NCI-H128 (cell line): ENCODE results near the gene MORN1.
A peak's percentile ranks its signal among the peaks of the same experiment; 100 is the strongest.
"Not testable (repeated sequence)": the region's sequence is repeated elsewhere in the genome, so short reads cannot be mapped to it uniquely, and the experiment has no call there.

Experiments used
- DNase-seq: peaks from one replicate; lab custom pipeline; 2025; ENCODE audit not compliant: unreplicated experiment; lab: John Stamatoyannopoulos, UW

Gene MORN1

DNA sequence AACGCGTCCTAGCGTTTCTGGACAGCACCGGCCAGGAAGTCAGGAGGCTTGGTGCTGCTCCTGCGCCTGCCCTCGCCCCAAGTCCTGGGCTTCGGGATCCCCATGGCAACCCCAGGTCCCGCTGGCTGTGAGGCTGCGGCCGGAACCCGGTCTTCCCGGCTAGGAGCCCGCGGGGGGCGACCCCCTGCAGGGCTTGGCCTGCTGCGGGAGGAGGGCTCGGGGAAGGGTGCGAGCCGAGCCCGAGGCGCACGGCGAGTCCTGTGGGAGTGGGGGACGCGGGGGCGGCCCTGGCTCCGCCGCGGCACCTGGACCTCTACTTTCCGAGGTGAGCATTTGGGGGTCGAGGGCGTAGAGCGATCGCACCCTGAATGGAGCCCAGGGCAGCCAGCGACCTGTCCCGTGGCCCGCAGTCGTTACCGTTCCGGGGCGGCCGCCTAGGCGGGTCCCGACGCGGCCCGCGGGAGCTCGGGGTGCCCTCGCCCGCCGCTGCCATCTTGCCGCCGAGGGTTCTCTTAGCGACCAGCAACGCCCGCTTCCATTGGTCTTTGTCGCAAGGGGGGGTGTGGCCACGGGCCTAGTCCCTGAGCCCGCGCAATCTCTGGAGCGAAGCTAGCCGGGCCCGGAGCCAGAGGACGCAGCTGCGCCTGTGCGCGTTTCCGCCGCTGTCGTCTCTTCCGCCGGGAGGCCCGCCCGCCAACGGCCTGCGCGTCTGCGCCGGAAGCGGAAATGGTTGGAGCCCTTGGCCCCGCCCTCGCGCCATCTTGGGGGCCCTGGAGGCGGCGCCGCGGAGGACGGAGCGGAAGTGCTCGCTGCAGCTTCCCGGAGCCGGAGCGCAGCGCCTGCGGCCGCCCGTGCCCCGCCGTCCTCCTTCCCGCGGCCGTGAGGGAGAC, at the start of gene MORN1, which contains the start of gene RER1:
TSS of gene MORN1 (minus strand) at position 514 of the 890 bp plus-strand sequence. CDS start at position 493, 21 bp downstream.
TSS of gene RER1 (plus strand) at position 801 of the 890 bp plus-strand sequence. CDS start 3,950 bp downstream, outside the sequence.
- DNase-seq = peak; percentile 99

DNA sequence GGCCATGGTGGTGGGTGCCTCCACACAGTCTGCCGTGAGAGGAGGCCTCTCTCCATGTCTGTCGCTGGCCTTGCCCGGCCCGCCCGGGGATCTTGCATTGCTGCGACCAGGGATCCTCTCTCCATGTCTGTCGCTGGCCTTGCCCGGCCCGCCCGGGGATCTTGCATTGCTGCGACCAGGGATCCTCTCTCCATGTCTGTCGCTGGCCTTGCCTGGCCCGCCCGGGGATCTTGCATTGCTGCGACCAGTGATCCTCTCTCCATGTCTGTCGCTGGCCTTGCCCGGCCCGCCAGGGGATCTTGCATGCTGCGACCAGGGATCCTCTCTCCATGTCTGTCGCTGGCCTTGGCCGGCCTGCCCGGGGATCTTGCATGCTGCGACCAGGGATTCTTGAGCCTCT, 49.0 kb upstream of the MORN1 start:
- DNase-seq = not testable (repeated sequence)

DNA sequence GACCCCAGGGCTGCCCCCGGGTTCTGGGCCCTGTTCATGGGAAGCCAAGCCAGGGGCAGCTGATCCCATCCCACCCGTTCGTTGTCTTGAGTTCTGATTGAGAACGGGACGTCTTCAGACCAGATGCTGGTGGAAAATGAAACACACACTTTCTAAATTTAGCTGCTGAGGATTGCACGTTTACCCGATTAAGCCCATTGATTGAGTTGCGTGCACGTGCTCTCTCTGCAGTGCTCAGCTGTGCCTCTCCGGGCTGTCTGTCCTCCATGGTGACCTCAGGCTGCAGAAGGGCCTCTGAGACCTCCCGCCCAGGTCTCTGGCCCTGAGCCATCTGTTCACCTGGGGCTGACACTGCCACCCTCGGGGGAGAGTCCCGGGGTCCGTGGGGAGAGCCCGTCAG, 48.0 kb upstream of the MORN1 start:
- no peak for DNase-seq

GRCh38 chr1:2438641-2439040, 47.3 kb upstream of the MORN1 start:
- no peak for DNase-seq

DNA sequence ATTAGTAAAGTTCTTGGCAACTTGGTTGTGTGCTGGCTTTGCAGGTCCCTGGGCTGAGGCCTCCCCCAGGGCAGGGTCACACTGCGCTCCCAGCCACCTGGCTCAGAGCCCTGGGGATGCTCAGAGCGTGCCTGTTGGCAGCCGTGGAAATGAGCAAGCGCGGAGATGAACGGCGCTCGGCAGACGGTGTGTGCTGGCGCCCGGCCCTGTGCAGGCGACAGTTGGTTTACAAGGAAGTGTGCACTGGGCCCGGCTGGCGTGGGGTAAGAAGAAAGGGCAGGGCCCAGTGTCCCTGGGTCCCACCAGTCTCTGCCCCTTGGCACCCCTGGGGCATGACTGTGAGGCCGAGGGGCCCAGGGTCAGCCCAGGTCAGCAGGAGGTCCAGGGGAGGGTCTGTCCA, 46.7 kb upstream of the MORN1 start:
- no peak for DNase-seq

DNA sequence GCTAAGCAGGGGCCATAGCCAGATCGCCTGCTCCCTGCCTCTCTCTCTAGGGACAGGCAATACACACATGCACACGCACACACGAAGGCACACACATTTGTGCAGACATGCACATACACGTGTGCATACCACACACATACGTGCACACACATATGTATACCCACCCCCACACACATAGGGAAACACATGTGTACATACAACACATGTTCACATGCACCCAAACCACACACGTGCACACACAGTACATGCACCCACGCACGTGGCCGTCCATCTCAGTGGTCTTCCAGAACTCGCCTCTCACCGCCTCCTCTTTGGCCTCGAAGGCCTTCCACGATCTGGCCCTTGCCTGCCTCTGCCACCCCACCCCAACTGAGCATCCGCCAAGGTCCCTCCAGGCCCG, 46.3 kb upstream of the MORN1 start:
- DNase-seq = no peak

DNA sequence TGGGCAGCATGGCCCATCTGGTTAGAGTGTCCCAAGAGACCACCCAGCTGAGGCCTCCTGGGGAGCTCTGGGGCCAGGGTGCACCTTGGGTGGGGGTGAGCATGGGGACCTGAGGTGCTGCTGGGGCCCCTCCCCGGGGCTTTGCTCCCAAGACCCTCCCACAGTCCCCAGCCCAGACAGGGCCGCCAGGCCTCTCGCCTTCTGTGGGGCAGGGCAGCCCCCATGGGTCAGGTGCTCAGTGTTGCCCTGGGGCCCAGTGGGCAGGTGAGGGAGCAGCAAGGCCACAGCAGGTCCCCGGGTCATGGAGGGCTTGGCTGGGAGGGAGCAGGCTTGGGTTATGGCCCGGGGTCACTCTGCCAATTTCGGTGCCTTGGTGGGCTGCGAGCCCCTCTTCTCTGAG, 45.5 kb upstream of the MORN1 start:
- no peak for DNase-seq

- no peak for DNase-seq
Measured at GRCh38 chr1:2435746-2436355, 44.5 kb upstream of the MORN1 start.

DNA sequence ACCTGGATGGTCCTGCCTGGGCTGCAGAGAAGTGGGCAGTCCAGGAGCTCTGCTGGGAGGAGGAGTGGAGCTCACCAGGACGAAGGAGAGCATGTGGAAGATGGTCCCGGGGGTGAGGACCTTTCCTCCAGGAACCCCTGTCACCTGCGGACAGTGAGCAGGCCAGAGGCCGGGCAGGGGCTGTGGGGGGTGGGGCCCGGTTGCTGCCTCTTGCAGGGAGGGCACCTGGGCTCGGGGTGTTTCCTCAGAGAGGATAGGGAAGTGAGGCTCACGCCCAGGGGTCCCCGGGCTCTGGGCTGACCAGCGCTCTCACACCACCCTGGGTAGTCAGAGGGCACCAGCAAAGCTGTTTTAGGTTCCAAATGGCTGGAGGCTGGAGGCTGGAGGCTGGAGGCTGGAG, 43.7 kb upstream of the MORN1 start:
- DNase-seq = no peak

DNA sequence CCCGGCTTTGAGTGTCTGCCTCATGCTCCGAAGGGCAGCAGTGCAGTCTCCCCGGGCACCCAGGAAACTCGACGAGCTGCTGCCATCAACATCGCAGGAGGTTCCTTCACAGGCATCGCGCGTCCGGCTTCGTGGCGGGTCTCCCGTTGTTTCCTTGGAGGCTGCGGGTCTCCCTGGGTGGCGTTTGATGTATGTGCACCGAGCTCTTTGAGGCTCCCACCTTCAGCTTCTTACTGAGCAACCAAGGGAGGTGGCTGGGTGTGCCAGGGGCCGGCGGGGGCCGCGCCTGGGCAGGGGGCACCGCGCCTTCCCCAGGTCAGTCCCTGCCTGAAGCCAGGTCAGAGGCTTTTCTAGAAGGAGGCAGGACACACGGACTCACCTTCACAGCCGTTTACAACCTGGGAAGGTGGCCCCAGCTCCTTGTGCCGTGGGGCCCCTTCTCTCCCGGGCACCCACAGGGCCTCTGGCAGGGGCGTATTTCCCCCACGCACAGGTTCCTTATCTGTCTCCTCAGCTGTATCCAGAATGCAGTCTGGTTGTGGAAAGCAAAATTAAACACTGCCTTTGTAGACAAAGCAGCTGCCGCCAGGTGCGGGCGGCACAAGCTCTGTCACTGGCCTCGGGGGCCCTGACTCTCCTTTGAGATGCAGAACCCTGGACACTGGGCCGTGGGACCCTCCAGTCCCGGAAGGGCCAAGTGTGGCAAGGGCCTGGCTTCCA, 42.7 kb upstream of the MORN1 start:
- no peak for DNase-seq

- no peak for DNase-seq
Measured at GRCh38 chr1:2433196-2433595, 41.8 kb upstream of the MORN1 start.

- DNase-seq = no peak
Measured at GRCh38 chr1:2432441-2432844, 41.1 kb upstream of the MORN1 start.

GRCh38 chr1:2431518-2431917, 40.2 kb upstream of the MORN1 start:
- no peak for DNase-seq

DNA sequence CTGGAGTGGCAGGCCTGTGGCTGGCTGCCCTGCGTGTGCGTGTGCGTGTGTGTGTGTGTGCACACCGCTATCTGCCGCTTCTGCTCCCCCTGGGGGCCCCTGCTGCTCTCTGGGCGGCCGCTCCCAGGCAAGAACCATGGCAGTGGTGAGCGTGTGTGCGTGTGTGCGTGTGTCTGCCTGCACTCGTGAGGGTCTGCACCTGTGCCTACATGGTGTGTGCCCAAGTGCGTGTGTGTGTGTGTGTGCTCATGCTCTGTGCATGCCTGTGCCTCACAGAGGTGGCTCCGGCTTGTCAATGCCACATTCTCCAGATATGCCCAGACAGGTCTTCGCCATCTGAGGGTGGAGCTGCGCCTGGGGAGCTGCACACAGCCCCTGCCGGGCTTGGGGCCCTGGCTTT, 39.7 kb upstream of the MORN1 start:
- no peak for DNase-seq

DNA sequence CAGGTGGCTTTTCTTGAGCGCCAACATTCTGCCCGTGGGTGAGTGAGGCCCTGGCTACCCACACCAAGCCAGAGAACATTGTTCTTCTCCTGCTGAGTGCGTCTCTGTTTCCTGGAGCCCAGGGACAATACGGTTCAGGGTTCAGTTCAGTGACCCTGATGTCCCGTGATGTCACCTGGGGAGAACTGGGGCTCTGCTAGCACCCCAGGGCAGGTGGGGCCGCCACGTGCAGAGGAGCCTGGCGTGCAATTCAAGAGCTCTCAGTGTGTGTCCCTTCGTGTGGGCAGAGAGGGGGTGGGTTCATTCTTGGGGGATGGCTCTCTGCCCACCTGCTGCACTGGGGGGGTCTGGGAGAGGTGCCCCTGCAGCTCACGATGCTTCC, 39.2 kb upstream of the MORN1 start:
- DNase-seq = no peak

- DNase-seq = no peak
Measured at GRCh38 chr1:2429780-2430591, 38.6 kb upstream of the MORN1 start.

- no peak for DNase-seq
Measured at GRCh38 chr1:2428490-2428889, 37.1 kb upstream of the MORN1 start.

DNA sequence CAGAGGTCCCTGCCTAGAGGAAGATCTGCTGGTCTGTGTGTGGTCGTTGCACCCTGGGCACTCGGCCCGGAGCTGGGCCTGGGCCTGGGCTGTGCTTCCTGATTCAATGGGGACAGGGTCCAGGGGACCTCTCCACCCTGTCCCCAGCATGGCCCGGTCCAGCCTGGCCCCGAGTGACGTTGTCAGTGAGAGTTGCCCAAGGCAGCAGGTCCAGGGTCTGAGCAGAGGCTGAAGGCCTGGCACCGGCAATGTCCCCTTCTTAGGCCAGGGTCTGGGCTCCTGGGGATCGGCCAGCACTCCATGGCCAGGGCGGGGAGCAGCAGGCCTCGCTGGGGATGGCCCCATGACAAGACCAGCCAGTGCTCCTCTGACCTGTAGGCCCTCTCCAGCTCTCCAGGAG, 36.6 kb upstream of the MORN1 start:
- no peak for DNase-seq

DNA sequence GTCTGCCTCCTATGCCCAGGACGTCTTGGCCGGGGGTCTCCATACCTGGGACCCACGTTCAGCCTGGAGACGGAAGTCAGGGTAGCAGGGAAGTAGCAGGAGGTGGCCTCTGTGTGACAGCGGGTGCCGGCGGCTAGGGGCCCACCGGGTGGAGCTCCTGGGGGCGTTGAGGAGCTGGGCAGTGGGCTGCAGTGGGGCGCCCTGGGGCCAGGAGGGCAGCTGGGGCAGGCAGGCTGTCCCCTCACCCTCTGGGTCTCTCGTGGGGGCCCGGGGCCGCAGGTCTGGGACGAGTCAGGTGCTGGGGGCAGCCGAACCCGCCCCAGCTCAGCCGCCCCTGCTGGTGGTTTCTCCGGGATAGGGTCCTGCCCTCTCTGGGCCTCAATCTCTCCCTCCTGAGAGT, 35.7 kb upstream of the MORN1 start:
- no peak for DNase-seq

GRCh38 chr1:2426540-2426939, 35.2 kb upstream of the MORN1 start:
- no peak for DNase-seq

DNA sequence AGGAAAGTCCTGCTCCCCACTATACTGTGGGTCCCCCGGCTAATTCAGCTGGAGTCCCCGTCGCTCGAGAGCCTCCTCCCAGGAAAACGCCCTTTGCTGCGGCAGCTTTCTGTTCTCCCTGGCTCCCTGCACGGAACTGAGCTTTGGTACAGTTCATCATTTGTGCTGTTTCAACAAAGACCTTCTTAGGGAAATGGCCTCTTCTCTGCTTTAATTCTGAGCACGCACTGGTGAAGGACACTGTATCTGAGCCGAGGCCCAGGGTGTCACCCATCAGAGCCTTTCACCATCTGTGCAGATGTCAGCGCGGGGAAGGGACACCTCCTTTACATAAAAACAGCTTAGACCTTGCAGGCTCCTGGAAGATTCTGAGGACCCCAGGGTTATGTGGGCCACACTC, 34.5 kb upstream of the MORN1 start:
- DNase-seq = no peak
